ENCODE measurements around the gene HOXC10. TPM values are rescaled to one million over a fixed set of nuclear protein-coding genes. Genes with fewer than 3 reads are reported as not detected.

HOXC10 gene
- total and polyA plus RNA-seq, 2 experiments from 2014 or later: 0.23 to 1.7 TPM

GRCh38 chr12:53987787-53988230 is 2.9 kb downstream of the HOXC10 start:
- no peak overlapping the region for H3K4me3 ChIP-seq
- H3K4me2 ChIP-seq: no peak overlapping the region
- H2AFZ ChIP-seq: no peak overlapping the region
- peaks cover 94% of the 10 kb centered on the region for H3K27me3 ChIP-seq
- H4K20me1 ChIP-seq (ENCODE audit: insufficient read depth, poor library complexity, severe bottlenecking): no peaks in the 10 kb centered on the region
- H3K9me2 ChIP-seq (replicated peaks; ENCODE audit: insufficient read depth): no peaks in the 10 kb centered on the region
- 19% methylated on average over 4 of the region's 4 CpGs for WGBS (ENCODE audit: low lambda C conversion rate, missing lambda C conversion rate)
- no peak overlapping the region for H3K27ac ChIP-seq
- DNase-seq (ENCODE audit: low spot score): no peak
- no peaks in the 10 kb centered on the region for H3K9me3 ChIP-seq (ENCODE audit: low read depth)
- no peaks in the 10 kb centered on the region for H3K36me3 ChIP-seq (replicated peaks; ENCODE audit: insufficient read depth, low read depth)
- no peak for TF ChIP-seq EZH2 (IDR thresholded peaks at IDR 0.05; ENCODE audit: borderline replicate concordance)
- H3K79me2 ChIP-seq: no peaks in the 10 kb centered on the region
- peaks cover 14% of the 10 kb centered on the region for H3K4me1 ChIP-seq (ENCODE audit: insufficient read depth)

- H3K4me2 ChIP-seq: peak overlapping the region; percentile 61
Measured at GRCh38 chr12:53988541-53989226, 3.7 kb downstream of the HOXC10 start.

GRCh38 chr12:53989227-53990113 is 4.5 kb downstream of the HOXC10 start:
- Histone ChIP-seq H3K36me3 (replicated peaks; ENCODE audit: insufficient read depth, low read depth) (no peaks in the 10 kb centered on the region), H3K9me3 (ENCODE audit: low read depth) (no peaks in the 10 kb centered on the region), H3K4me2 (peak overlapping the region; percentile 61), H3K9me2 (replicated peaks; ENCODE audit: insufficient read depth) (no peaks in the 10 kb centered on the region), H2AFZ (no peak overlapping the region), H3K79me2 (no peaks in the 10 kb centered on the region), H4K20me1 (ENCODE audit: insufficient read depth, poor library complexity, severe bottlenecking) (no peaks in the 10 kb centered on the region), H3K27me3 (peaks cover 94% of the 10 kb centered on the region), H3K4me3 (no peak overlapping the region), H3K27ac (no peak overlapping the region), H3K4me1 (ENCODE audit: insufficient read depth) (peaks cover 19% of the 10 kb centered on the region)
- no peak for TF ChIP-seq EZH2 (IDR thresholded peaks at IDR 0.05; ENCODE audit: borderline replicate concordance)
- TF ChIP-seq, protein P1, sequence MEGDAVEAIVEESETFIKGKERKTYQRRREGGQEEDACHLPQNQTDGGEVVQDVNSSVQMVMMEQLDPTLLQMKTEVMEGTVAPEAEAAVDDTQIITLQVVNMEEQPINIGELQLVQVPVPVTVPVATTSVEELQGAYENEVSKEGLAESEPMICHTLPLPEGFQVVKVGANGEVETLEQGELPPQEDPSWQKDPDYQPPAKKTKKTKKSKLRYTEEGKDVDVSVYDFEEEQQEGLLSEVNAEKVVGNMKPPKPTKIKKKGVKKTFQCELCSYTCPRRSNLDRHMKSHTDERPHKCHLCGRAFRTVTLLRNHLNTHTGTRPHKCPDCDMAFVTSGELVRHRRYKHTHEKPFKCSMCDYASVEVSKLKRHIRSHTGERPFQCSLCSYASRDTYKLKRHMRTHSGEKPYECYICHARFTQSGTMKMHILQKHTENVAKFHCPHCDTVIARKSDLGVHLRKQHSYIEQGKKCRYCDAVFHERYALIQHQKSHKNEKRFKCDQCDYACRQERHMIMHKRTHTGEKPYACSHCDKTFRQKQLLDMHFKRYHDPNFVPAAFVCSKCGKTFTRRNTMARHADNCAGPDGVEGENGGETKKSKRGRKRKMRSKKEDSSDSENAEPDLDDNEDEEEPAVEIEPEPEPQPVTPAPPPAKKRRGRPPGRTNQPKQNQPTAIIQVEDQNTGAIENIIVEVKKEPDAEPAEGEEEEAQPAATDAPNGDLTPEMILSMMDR (IDR thresholded peaks at IDR 0.05; ENCODE audit: poor library complexity): peak; percentile 52
- DNase-seq (ENCODE audit: low spot score): peak; percentile 74
- WGBS (ENCODE audit: low lambda C conversion rate, missing lambda C conversion rate): 17% methylated on average over 28 of the region's 28 CpGs

More at GRCh38 chr12:53988541-53989226, 3.7 kb downstream of the HOXC10 start:
- no peaks in the 10 kb centered on the region for H4K20me1 ChIP-seq (ENCODE audit: insufficient read depth, poor library complexity, severe bottlenecking)
- H3K36me3 ChIP-seq (replicated peaks; ENCODE audit: insufficient read depth, low read depth): no peaks in the 10 kb centered on the region
- 11% methylated on average over 5 of the region's 5 CpGs for WGBS (ENCODE audit: low lambda C conversion rate, missing lambda C conversion rate)
- DNase-seq (ENCODE audit: low spot score): no peak
- H2AFZ ChIP-seq: no peak overlapping the region
- H3K9me2 ChIP-seq (replicated peaks; ENCODE audit: insufficient read depth): no peaks in the 10 kb centered on the region
- H3K27me3 ChIP-seq: peaks cover 94% of the 10 kb centered on the region
- H3K9me3 ChIP-seq (ENCODE audit: low read depth): no peaks in the 10 kb centered on the region
- peaks cover 14% of the 10 kb centered on the region for H3K4me1 ChIP-seq (ENCODE audit: insufficient read depth)
- no peak overlapping the region for H3K27ac ChIP-seq
- H3K4me3 ChIP-seq: no peak overlapping the region
- no peaks in the 10 kb centered on the region for H3K79me2 ChIP-seq
- TF ChIP-seq, protein P1 (IDR thresholded peaks at IDR 0.05; ENCODE audit: poor library complexity): no peak
- TF ChIP-seq EZH2 (IDR thresholded peaks at IDR 0.05; ENCODE audit: borderline replicate concordance): no peak
- no peak for TF ChIP-seq EZH2phosphoT487 (IDR thresholded peaks at IDR 0.05; ENCODE audit: low read depth, severe bottlenecking, unreplicated experiment)

Measured in hepatocyte (in vitro differentiated cells).